Psoas muscle (tissue), 8 donors: ENCODE results near the gene VAV2. TPM values are rescaled to one million over a fixed set of nuclear protein-coding genes. Genes with fewer than 3 reads are reported as not detected.

Experiments
- ATAC-seq, 4 donors: fragments of 200-7000 bp; cut with Tn5 transposase; one replicate each; pipeline ENCODE4 v1.9.1; 2020; ENCODE audit warnings: moderate library complexity in 3 of 4, mild to moderate bottlenecking in 2 of 4
- DNase-seq, 2 donors: peaks; one replicate each; pipeline ENCODE4 v3.0.0-alpha.2; 2020
- H3K27ac ChIP-seq: fragments of 200-600 bp; one replicate; pipeline ENCODE4 v1.8.0; 2022
- H3K27me3 ChIP-seq, 3 donors: fragments of 200-600 bp in 1 of 3; one replicate each; pipeline versions ENCODE4 v1.6.1 to v1.8.0; 2013 to 2022; ENCODE audit warnings: low read length in 2 of 3, mild to moderate bottlenecking in 2 of 3, moderate library complexity in 1 of 3; ENCODE audit not compliant: insufficient read depth in 3 of 3
- H3K36me3 ChIP-seq, 2 donors: fragments of 200-600 bp in 1 of 2; one replicate each; pipeline versions ENCODE4 v1.6.1 to v1.8.0; 2013 to 2022; ENCODE audit warnings: low read depth in 1 of 2, mild to moderate bottlenecking in 1 of 2, moderate library complexity in 1 of 2; ENCODE audit not compliant: insufficient read depth in 1 of 2
- H3K4me1 ChIP-seq: fragments of 200-600 bp; one replicate; pipeline ENCODE4 v1.8.0; 2022
- H3K4me3 ChIP-seq: fragments of 200-600 bp; one replicate; pipeline ENCODE4 v1.8.0; 2022; ENCODE audit warnings: mild to moderate bottlenecking
- H3K9me3 ChIP-seq: fragments of 200-600 bp; one replicate; pipeline ENCODE4 v1.8.0; 2022
- CTCF ChIP-seq: fragments of 200-600 bp; IDR thresholded peaks from one replicate; pipeline ENCODE4 v1.8.0; 2022; ENCODE audit warnings: antibody characterized with exemption
- WGBS, 3 donors: extraction: QIAGEN DNeasy Blood & Tissue Kit; methylation state at CpG; one replicate each; pipeline versions ENCODE4 v1.1.6 to v1.1.7; 2013; 5-methylcytosine and 5-hydroxymethylcytosine counted together
- intact Hi-C, 2 donors: fragments of 100-400 bp; cut with DNase I; formaldehyde crosslinking; loops; one replicate each; pipeline versions ENCODE4 v1.11.0 to v1.14.2; 2022
- polyA plus RNA-seq, 3 donors: library from polyadenylated mRNA; stranded (reverse); fragments of 200-250 nt; gene quantifications; one replicate each; pipeline ENCODE4 v1.2.3, GENCODE V29; 2013
- total RNA-seq, 4 donors: library from RNA; stranded (reverse); fragmentation: NEBNext Ultra II Directional in 2 of 4; extraction: Animal tissue kit (Norgen Biotek cat#: 25700) in 2 of 4; gene quantifications; one replicate each; pipeline versions ENCODE4 v1.2.1 to v1.2.4, GENCODE V29; 2021 to 2023
- donor health status: healthy with polysubstance abuse.
- donor health status: DM: no; HTN: no; CAD: no; lungs with moderate emphysema.
- donor health status: Bipolar disorder and iron deficiency.
- donor health status: healthy.
- donor health status: DM: yes; HTN: yes; CAD: no.
- donor health status: DM: no; HTN: no; CAD: no.
- donor health status: DM: no; HTN: no; CAD: no.
- donor health status: DM: yes; HTN: yes; CAD: no.

Gene VAV2
- total and polyA plus RNA-seq, 7 donors = 0.70 to 2.9 (median 1.4) TPM

- no peaks in the 10 kb centered on the region for H3K36me3 ChIP-seq
- H3K4me3 ChIP-seq = no peak overlapping the region
- 96 to 97% (median 96%) methylated on average over 12 of the region's 12 CpGs for WGBS, 3 donors
- H3K9me3 ChIP-seq = no peaks in the 10 kb centered on the region
- intact Hi-C loops = no loop called here
- H3K27me3 ChIP-seq = peaks cover 0 to 25% (median 5%) of the 10 kb centered on the region in 3 donors
- no peaks in the 10 kb centered on the region for H3K4me1 ChIP-seq
- DNase-seq = no peak
- no peak for TF ChIP-seq CTCF
- ATAC-seq = no peak
- no peak overlapping the region for H3K27ac ChIP-seq
Observed at GRCh38 chr9:133870598-133871595, 121.2 kb downstream of the VAV2 start.

- intact Hi-C loops = no loop called here
- H3K36me3 ChIP-seq = no peaks in the 10 kb centered on the region
- TF ChIP-seq CTCF = no peak
- no peaks in the 10 kb centered on the region for H3K4me1 ChIP-seq
- DNase-seq = no peak
- H3K9me3 ChIP-seq = no peaks in the 10 kb centered on the region
- WGBS, 3 donors = 69 to 81% (median 72%) methylated on average over 19 of the region's 19 CpGs
- peaks cover 0 to 19% (median 5%) of the 10 kb centered on the region in 3 donors for H3K27me3 ChIP-seq
- H3K4me3 ChIP-seq = no peak overlapping the region
- no peak overlapping the region for H3K27ac ChIP-seq
- no peak for ATAC-seq
Observed at GRCh38 chr9:133869674-133870405, 122.3 kb downstream of the VAV2 start.

GRCh38 chr9:133868203-133868602 lies 123.9 kb downstream of the VAV2 start:
- Histone ChIP-seq H3K4me3 (no peak overlapping the region), H3K27ac (no peak overlapping the region), H3K27me3 (peaks cover 0 to 23% (median 7%) of the 10 kb centered on the region in 3 donors), H3K4me1 (no peaks in the 10 kb centered on the region), H3K36me3 (no peaks in the 10 kb centered on the region), H3K9me3 (no peaks in the 10 kb centered on the region)
- ATAC-seq (no peak), DNase-seq (no peak)
- TF ChIP-seq CTCF = no peak
- intact Hi-C loops = no loop called here
- WGBS, 3 donors = 87 to 96% (median 91%) methylated on average over 18 of the region's 18 CpGs

GRCh38 chr9:133866946-133867345 lies 125.2 kb downstream of the VAV2 start:
- 90 to 94% (median 94%) methylated on average over 17 of the region's 17 CpGs for WGBS, 3 donors
- no peak overlapping the region for H3K27ac ChIP-seq
- H3K9me3 ChIP-seq = no peaks in the 10 kb centered on the region
- peaks cover 0 to 29% (median 7%) of the 10 kb centered on the region in 3 donors for H3K27me3 ChIP-seq
- DNase-seq (no peak), ATAC-seq (no peak)
- H3K4me1 ChIP-seq = no peaks in the 10 kb centered on the region
- no peak overlapping the region for H3K4me3 ChIP-seq
- intact Hi-C loops = no loop called here
- no peak for TF ChIP-seq CTCF
- no peaks in the 10 kb centered on the region for H3K36me3 ChIP-seq
